Measurements from ENCODE around the gene MDGA2.

DNA sequence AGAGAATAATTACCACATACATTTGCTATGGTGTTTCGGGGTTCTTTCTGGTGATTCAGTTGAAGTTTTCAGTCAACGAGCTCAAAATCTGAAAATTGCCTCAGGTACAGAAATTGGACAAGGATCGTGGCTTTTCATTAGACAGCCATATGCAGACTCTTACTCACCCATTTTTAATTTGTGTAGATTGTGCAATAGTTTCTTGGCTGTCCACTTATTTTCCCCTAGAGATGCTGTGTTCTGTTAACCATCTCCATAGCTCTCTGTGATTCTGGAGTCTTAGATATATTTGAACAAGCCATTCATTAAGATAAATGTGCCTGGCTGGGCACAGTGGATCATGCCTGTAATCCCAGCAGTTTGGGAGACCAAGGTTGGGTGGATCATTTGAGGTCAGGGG, 526.7 kb downstream of the MDGA2 start:
- TF ChIP-seq CTCF (conservative IDR thresholded peaks at IDR 0.05; ENCODE audit: low read depth, low read length): no peak
- no peak for TF ChIP-seq POLR2A (IDR thresholded peaks at IDR 0.05; ENCODE audit: low read depth, low read length)

Measured in IMR-90 (cell line).